HG02852 (cell line): ENCODE data around the gene ZFP1.
"Not testable (repeated sequence)": the region's sequence is repeated elsewhere in the genome, so short reads cannot be mapped to it uniquely, and the experiment has no call there.

ENCODE experiments used
- ATAC-seq: cut with Tn5 transposase; IDR thresholded peaks from one replicate; pipeline ENCODE4 v1.9.1; 2021; ENCODE audit warnings: mild to moderate bottlenecking, moderate library complexity; ENCODE audit not compliant: unreplicated experiment

ZFP1 gene

GRCh38 chr16:75112734-75113491 is 35.4 kb upstream of the ZFP1 start:
- no peak for ATAC-seq

GRCh38 chr16:75113541-75114121 is 34.7 kb upstream of the ZFP1 start:
- no peak for ATAC-seq

DNA sequence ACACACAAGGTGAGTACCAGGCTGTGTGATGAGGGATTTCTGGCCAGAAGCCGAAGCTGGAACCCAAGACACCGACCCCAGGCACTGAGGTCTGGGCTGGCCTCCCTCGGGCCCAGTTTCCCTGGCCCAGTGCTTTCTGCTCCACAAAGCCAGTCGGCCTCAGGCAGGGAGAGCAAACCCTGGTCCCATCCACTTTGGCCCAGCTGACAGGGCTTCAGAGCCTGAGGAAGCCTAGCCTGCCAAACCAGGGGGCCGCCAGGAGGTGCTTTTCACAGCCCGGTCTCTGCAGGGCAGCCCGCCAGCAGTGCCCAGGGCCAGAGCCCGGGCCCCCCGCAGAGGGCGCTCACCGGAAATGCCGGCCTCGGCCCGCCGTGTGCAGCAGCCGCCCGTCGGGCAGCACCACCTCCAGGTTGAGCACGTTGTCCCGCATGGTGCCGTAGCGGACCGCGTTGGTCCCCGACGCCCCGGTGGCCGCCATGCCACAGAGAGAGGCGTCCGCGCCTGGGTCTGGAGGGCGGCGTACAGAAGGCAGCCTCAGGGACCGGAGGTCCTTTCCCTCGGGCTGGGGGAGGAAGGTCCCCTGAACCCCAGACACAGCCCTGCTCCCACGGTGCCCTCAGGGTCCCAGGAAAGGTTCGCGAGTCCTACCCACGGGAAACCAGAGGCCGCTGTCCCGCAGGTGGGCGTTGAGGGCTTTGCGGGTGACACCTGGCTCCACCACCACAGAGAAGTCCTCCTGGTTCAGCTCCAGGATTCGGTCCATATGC is 34.0 kb upstream of the ZFP1 start:
- ATAC-seq, result no peak

- ATAC-seq, result no peak
Measured at GRCh38 chr16:75114946-75115825, 33.1 kb upstream of the ZFP1 start.

GRCh38 chr16:75116081-75116910 is 32.0 kb upstream of the ZFP1 start, which contains the start of gene LDHD:
LDHD (minus strand) TSS chr16:75116780; CDS start chr16:75116720, 60 bp downstream.
- no peak for ATAC-seq

DNA sequence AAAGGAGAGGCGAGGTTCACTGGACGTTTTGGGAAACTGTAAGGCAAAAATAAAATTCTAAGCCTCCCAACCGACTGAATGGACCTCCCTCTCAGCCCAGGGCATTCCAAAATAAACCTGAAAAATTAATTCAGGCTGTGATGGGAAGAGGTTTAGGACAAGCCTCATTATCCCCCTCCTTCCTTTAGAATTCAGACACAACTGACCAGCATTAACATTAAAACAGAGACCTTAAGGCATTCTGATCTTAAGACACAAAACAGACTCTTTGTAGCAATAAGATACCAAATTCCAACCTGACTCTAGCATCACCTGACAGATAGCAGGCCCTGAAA is 31.4 kb upstream of the ZFP1 start:
- no peak for ATAC-seq

GRCh38 chr16:75118943-75119539 is 29.3 kb upstream of the ZFP1 start:
- ATAC-seq, result no peak

DNA sequence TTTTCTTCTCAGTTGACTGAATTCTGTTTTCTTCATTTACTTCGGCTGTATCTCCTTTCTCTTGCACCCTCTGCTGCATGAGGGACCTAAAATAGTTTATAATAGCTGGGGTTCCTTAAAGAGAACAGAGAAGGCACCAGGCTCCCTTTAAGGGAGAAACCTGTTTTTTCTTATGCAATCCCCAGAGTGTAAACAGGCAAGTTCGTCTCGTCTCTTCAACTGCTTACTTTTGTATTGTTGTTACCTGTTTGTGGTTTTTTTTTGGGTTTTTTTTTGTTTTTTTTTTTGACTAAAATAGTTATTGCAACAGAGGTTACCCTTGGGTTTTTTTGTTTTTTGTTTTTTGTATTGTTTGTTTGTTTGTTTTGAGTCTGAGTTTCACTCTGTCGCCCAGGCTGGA is 28.1 kb upstream of the ZFP1 start:
- no peak for ATAC-seq

GRCh38 chr16:75121949-75122568 is 26.3 kb upstream of the ZFP1 start:
- ATAC-seq, result no peak

GRCh38 chr16:75122609-75123008 is 25.7 kb upstream of the ZFP1 start:
- ATAC-seq, result no peak

- no peak for ATAC-seq
Measured at GRCh38 chr16:75127713-75128415, 20.5 kb upstream of the ZFP1 start.

DNA sequence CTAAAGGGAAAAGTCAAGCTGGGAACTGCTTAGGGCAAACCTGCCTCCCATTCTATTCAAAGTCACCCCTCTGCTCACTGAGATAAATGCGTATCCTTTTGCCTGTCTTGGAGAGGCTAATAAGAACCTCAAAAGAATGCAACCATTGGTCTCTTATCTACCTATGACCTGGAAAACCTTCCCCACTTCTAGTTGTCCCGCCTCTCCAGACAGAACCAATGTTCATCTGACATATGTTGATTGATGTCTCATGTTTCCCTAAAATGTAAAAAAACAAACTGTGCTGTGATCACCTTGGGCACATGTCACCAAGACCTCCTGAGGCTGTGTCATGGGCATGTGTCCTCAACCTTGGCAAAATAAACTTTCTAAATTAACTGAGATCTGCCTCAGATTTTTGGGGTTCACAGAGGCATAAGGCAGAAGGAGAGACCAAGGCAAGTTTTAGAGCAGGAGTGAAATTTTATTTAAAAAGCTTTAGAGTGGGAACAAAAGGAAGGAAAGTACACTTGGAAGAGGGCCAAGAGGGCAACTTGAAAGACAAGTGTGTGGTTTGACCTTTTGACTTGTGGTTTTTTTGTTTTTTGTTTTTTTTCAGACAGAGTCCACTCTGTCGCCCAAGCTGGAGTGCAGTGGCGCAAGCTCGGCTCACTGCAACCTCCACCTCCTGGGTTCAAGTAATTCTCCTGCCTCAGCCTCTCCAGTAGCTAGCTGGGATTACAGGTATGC is 18.7 kb upstream of the ZFP1 start:
- not testable (repeated sequence) for ATAC-seq

DNA sequence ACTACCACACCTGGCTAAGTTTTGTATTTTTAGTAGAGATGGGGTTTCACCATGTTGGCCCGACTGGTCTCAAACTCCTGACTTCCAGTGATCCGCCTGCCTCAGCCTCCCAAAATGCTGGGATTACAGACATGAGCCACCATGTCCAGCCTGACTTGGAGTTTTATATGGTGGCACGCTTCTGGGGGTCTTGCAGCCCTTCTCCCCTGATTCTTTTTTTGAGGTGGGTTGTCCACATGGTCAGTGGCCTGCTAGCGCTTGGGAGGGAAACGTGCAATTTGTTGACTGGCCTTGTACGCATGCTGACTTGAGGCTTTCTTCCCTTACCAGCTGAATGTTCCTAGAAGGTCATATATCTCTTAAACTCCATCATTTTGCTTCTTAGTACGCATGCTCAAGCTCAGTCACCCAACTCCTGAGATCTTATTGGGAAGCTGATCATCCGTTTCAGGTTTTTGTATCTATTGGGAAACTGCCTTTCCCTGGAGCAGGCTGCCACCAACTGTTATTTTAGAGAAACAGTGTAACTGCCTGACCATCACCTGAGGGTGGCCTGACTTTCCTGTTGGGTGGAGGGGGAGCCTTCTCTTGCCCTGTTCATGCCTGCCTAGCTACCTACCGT is 18.1 kb upstream of the ZFP1 start:
- no peak for ATAC-seq

GRCh38 chr16:75131081-75131480 is 17.2 kb upstream of the ZFP1 start:
- no peak for ATAC-seq

DNA sequence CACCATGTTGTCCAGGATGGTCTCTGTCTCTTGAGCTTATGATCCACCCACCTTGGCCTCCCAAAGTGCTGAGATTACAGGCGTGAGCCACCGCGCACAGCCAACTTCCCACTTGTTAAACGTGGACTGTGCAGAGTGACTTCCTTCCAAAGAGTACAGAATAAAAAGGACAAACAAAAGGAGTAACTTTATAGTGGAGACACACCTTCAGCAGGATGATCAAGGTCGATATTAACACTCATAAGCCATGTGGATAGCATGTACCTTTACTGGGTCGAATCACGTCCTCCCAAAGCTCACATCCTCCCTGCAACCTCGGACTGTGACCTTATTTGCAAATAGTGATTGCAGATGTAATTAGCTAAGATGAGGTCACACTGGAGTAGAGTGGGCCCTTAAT is 10.1 kb upstream of the ZFP1 start:
- no peak for ATAC-seq

DNA sequence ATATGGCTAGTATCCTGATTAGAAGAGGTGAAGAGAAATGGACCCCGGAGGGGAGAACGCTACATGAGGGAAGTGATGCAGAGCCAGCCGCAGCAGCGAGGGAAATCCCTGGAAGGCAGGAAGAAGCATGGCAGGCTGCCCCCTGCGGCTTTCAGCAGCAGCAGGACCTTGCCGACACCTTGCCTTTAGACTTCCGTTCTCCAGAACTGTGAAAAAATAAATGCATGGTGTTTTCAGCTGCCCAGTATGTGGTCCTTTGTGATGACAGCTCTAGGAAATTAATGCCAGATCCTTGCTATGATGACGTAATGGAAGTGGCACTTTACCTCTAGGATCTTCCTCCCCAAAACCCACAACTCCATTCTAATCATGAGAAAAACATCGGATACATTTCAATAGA is 9.7 kb upstream of the ZFP1 start:
- ATAC-seq, result no peak

GRCh38 chr16:75139498-75139897 is 8.8 kb upstream of the ZFP1 start:
- no peak for ATAC-seq

DNA sequence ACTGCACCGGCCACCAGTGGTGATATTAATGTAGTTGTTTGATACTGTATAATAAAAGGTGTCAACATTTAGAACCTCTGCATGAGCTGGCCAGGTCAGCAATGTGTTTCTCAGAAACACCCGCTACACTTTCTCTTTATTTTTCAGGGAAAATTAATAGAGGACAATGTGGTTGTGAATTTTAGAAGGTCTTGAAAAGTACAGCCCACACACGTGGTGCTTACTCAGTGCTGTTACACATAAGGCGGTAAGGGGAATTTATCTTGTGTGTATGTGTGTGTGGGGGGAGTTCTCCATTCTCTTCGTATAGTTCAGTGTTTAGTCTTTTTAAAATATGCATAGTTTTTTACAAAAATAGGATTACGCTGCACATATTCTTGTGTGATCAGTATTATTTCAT is 4.4 kb upstream of the ZFP1 start:
- no peak for ATAC-seq
